ENCODE measurements around the gene RNF151.

DNA sequence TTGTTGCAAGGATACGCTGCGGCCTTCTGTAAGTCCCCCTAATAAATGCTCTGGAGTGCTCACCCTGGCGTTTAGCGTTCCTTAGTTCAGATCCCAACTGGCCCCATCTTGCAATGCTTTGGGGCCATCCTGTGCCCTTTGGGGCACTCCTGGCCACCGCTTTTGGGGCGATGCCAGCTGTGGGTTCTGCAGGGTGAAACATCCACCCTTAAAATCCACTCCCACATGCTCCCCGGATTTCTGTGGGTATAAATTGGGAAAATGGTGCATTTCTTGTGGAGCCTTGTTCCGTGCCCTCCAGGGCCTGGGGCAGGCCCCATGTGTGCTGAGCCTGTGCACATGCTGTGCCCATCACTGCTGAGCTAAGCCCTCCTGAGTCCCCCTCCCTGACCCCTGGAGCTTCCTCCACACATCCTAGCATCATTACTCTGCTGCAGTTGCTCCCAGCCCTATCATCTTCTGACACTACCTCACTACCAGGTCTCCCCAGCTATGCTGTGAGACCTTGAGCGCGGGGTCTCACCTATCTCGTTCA, 29.6 kb upstream of the RNF151 start:
- TF ChIP-seq CTBP1 (IDR thresholded peaks at IDR 0.05; ENCODE audit: borderline replicate concordance): no peak
- no peak for TF ChIP-seq FOXA1 (IDR thresholded peaks at IDR 0.05)
- TF ChIP-seq BHLHE40 (IDR thresholded peaks at IDR 0.05; ENCODE audit: borderline replicate concordance): no peak
- no peak for TF ChIP-seq ARNT (IDR thresholded peaks at IDR 0.05)
- no peak for TF ChIP-seq TARDBP (IDR thresholded peaks at IDR 0.05)

Data from HEK293T (cell line).